Heart left ventricle (tissue), 13 donors: Measurements from ENCODE around the gene ATP2C1.

Experiments
- POLR2A ChIP-seq, 2 donors: fragments of 450-650 bp; IDR thresholded peaks; one replicate each; pipeline ENCODE4 v1.6.1; 2017; ENCODE audit warnings: antibody characterized with exemption in 2 of 2, mild to moderate bottlenecking in 2 of 2, moderate library complexity in 2 of 2
- TF ChIP-seq, protein P1 (sequence below), 12 donors: fragments of 200-600 bp; sonication (generic) in 4 of 12; IDR thresholded peaks; one replicate each; pipeline versions ENCODE4 v1.5.0 to v1.8.0; 2018 to 2022; ENCODE audit warnings: antibody characterized with exemption in 12 of 12, mild to moderate bottlenecking in 5 of 12
- donor health status: ischemic (EF 13 %, LVEDD 7.1; RV severe dilation, severe dysfunction).
- donor health status: DM: no; HTN: yes; CAD: no.
- donor health status: DM: no; HTN: no; CAD: no.
- donor health status: ischemic (EF 25% LVEDD 6.9; RV normal size, moderate dysfunction).
- donor health status: ischemic (EF 25% LVEDD 5.7; RV mildly dilated, moderate dysfunction).
- donor health status: ischemic (EF 35%, LVEDD 5.7; RV mildly dilated, moderate dysfunction).
- donor health status: nonischemic (EF 11% LVEDD 7.7; RV severe dilation, severe dysfunction).
- donor health status: DM: yes; HTN: yes; CAD: no.
- donor health status: PGD.
- donor health status: ischemic (EF 29% LVEDD 5.4; RV normal size, mild dysfunction).
- donor health status: nonischemic (EF 23%, LVEDD 6.1; RV moderate dilation, normal function).

DNA sequence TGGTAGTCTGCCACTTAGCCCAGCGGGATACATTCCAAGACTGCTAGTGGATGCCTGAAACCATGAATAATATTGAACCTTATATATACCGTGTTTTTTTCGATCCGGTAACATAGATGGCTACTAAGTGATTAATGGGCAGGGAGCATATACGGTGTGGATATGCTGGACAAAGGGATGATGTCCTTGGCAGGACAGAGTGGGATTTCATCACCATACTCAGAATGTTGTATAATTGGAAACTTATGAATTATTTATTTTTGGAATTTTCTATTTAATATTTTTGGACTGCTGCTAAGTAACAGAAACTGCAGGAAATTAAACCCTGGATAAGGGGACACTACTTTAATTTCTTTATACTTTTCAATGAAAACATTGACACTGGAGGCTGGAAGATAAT, 79.5 kb downstream of the ATP2C1 start:
- TF ChIP-seq, protein P1, sequence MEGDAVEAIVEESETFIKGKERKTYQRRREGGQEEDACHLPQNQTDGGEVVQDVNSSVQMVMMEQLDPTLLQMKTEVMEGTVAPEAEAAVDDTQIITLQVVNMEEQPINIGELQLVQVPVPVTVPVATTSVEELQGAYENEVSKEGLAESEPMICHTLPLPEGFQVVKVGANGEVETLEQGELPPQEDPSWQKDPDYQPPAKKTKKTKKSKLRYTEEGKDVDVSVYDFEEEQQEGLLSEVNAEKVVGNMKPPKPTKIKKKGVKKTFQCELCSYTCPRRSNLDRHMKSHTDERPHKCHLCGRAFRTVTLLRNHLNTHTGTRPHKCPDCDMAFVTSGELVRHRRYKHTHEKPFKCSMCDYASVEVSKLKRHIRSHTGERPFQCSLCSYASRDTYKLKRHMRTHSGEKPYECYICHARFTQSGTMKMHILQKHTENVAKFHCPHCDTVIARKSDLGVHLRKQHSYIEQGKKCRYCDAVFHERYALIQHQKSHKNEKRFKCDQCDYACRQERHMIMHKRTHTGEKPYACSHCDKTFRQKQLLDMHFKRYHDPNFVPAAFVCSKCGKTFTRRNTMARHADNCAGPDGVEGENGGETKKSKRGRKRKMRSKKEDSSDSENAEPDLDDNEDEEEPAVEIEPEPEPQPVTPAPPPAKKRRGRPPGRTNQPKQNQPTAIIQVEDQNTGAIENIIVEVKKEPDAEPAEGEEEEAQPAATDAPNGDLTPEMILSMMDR (IDR thresholded peaks at IDR 0.05) = no peak
- no peak for TF ChIP-seq POLR2A (IDR thresholded peaks at IDR 0.05)
